Ovary (tissue), 9 donors: Measurements from ENCODE around the gene CHRNB1. TPM values are rescaled to one million over a fixed set of nuclear protein-coding genes. Genes with fewer than 3 reads are reported as not detected.

Source experiments
- DNase-seq, 5 donors: peaks; one replicate each; pipeline ENCODE4 v3.0.0-alpha.2; 2019 to 2020
- H3K27ac ChIP-seq, 2 donors: fragments of 200-600 bp; one replicate each; pipeline versions ENCODE4 v1.5.1 to v1.8.0; 2019 to 2022
- H3K27me3 ChIP-seq: fragments of 200-600 bp; one replicate; pipeline ENCODE4 v1.8.0; 2022
- H3K36me3 ChIP-seq: fragments of 200-600 bp; sonication (generic); one replicate; pipeline ENCODE4 v1.5.1; 2019
- H3K4me1 ChIP-seq: one replicate; pipeline ENCODE4 v1.8.1; 2013; ENCODE audit warnings: mild to moderate bottlenecking, moderate library complexity; ENCODE audit not compliant: insufficient read depth
- H3K4me3 ChIP-seq: fragments of 200-600 bp; sonication (generic); one replicate; pipeline ENCODE4 v1.5.1; 2017
- H3K9me3 ChIP-seq, 2 donors: fragments of 200-600 bp in 1 of 2; sonication (generic) in 1 of 2; one replicate each; pipeline versions ENCODE4 v1.5.1 to v1.8.1; 2013 to 2019; ENCODE audit warnings: mild to moderate bottlenecking in 1 of 2, moderate library complexity in 1 of 2
- EP300 ChIP-seq: sonication (generic); formaldehyde crosslinking; IDR thresholded peaks from one replicate; pipeline ENCODE4 v1.6.1; 2017; ENCODE audit warnings: antibody characterized with exemption
- POLR2A ChIP-seq: fragments of 450-650 bp; IDR thresholded peaks from one replicate; pipeline ENCODE4 v1.6.1; 2017; ENCODE audit warnings: antibody characterized with exemption, mild to moderate bottlenecking, moderate library complexity
- WGBS, 3 donors: extraction: QIAGEN DNeasy Blood & Tissue Kit in 1 of 3; methylation state at CpG; one replicate each; pipeline versions ENCODE4 v1.1.5 to v1.1.7; 2013 to 2017; 5-methylcytosine and 5-hydroxymethylcytosine counted together
- intact Hi-C, 4 donors: fragments of 100-400 bp; cut with DNase I; formaldehyde crosslinking; loops; one replicate each; pipeline versions ENCODE4 v1.11.0 to v1.15.1; 2022 to 2023
- polyA plus RNA-seq, 2 donors: library from polyadenylated mRNA; stranded (reverse); fragments of 200-250 nt in 1 of 2; fragments of 350-450 nt in 1 of 2; fragmentation: Illumina TruSeq in 1 of 2; extraction: RNeasy Lipid Tissue Mini Kit (QIAGEN cat#74804) in 1 of 2; gene quantifications; one replicate each; pipeline ENCODE4 v1.2.3, GENCODE V29; 2013 to 2014
- total RNA-seq, 7 donors: library from RNA; depleted of rRNA in 2 of 7; stranded (reverse); fragments of >200 nt in 2 of 7; fragmentation: NEBNext Ultra II Directional in 3 of 7; extraction: Animal tissue kit (Norgen Biotek cat#: 25700) in 3 of 7; gene quantifications; one replicate each; pipeline versions ENCODE4 v1.1.0 to v1.2.4, GENCODE V29; 2016 to 2023
- TF ChIP-seq, protein P1 (sequence below), 3 donors: fragments of 450-650 bp in 2 of 3; fragments of 200-600 bp in 1 of 3; IDR thresholded peaks; one replicate each; pipeline versions ENCODE4 v1.5.1 to v1.8.0; 2016 to 2022; ENCODE audit warnings: antibody characterized with exemption in 3 of 3, mild to moderate bottlenecking in 1 of 3
- donor health status: DM: no; HTN: no; CAD: no; lungs with moderate emphysema.
- donor health status: DM: no; HTN: no; CAD: no.
- donor health status: Bipolar disorder and iron deficiency.
- donor health status: DM: yes; HTN: yes; CAD: no.
- donor health status: DM: no; HTN: no; CAD: no.
- donor health status: DM: yes; HTN: yes; CAD: no.

The CHRNB1 gene
- total and polyA plus RNA-seq, 9 donors: 3.2 to 13.5 (median 7.6) TPM

DNA sequence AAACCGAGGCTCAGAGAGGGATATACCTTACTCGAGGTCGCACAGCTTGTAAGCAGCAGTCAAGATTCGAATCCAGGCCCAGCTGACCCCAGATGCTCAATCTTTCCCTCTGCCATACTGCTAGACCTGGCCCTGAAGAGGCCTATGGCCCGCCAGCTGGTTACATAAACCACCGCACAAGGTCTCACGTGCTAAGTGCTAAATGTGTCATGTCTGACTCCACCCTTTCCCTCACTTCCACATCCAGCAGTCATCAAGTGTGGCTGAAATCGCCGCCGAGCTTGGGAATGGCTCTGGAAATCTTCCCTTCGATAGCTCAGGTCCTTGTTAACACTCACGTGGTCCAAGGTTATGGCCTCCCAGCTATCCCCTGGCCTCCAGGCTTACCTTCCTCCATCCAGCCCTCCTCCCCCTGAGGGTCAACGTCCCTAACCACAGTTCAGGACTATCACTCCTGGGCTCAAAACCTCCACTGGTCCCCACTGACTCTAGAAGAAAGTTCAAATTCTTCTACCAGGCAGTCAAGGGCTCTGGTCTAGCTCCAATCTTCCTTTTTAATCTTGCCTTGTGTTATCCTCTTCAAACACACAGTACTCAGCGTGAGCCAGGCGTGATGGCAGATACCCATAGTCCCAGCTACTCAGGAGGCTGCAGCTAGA lies 31.0 kb downstream of the CHRNB1 start:
- intact Hi-C loops: loop anchor here in 3 of 4 donors (5.0 kb wide), 1 partner anchor 34 kb away; no protein-coding TSS in a partner anchor
- Histone ChIP-seq H3K27ac (no peak overlapping the region), H3K27me3 (no peaks in the 10 kb centered on the region), H3K9me3 (no peaks in the 10 kb centered on the region), H3K4me1 (peaks cover 14% of the 10 kb centered on the region), H3K4me3 (no peak overlapping the region), H3K36me3 (no peaks in the 10 kb centered on the region)
- WGBS, 3 donors: 64 to 72% (median 71%) methylated on average over 15 of the region's 15 CpGs
- DNase-seq: peak in 1 of 5 donors; percentile 50
- no peak for TF ChIP-seq POLR2A

DNA sequence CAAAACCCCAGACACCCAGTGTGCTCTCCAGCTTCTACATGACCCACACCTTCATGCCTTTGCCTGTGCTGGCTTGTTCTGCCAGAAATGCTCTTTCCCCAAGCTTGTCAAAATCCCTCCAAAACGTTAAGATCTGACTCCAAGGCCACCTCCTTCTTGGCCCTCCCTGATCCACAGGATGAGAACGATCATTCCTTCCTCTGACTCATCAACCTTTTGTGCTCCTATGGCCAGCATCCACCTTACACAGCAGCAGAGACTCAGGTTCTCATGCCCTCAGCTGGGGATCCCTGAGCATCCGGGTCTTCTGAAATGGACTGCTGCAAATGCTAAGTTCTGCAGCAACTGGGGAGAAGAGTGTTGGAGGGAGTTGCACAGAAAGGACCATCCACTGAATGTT lies 31.6 kb downstream of the CHRNB1 start:
- 16 to 22% (median 18%) methylated on average over 3 of the region's 3 CpGs for WGBS, 3 donors
- H3K27ac ChIP-seq: no peak overlapping the region

DNA sequence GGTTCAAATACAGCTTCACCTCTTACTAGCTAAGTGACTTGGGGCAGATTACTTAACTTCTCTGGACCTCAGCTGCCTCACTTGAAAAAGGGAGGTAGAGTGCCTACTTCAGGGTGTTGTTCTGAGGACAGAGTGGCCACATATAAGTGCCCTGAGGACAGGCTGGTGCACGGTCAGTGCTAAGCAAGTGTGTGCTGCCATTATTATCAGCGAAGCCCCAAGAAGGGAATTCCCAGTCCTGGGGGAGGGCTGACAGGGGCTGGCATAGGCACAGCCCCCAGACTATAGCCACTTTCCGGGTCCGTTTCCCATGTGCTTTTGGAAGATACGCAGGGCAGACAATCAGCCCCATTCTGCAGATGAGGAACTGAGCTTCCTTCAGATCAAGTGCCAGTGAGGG lies 32.1 kb downstream of the CHRNB1 start:
- no peaks in the 10 kb centered on the region for H3K9me3 ChIP-seq
- peak overlapping the region; percentile 84 for H3K4me3 ChIP-seq
- TF ChIP-seq POLR2A: no peak
- TF ChIP-seq, protein P1, sequence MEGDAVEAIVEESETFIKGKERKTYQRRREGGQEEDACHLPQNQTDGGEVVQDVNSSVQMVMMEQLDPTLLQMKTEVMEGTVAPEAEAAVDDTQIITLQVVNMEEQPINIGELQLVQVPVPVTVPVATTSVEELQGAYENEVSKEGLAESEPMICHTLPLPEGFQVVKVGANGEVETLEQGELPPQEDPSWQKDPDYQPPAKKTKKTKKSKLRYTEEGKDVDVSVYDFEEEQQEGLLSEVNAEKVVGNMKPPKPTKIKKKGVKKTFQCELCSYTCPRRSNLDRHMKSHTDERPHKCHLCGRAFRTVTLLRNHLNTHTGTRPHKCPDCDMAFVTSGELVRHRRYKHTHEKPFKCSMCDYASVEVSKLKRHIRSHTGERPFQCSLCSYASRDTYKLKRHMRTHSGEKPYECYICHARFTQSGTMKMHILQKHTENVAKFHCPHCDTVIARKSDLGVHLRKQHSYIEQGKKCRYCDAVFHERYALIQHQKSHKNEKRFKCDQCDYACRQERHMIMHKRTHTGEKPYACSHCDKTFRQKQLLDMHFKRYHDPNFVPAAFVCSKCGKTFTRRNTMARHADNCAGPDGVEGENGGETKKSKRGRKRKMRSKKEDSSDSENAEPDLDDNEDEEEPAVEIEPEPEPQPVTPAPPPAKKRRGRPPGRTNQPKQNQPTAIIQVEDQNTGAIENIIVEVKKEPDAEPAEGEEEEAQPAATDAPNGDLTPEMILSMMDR (IDR thresholded peaks at IDR 0.05): no peak
- no peak for TF ChIP-seq EP300
- DNase-seq: no peak
- H3K4me1 ChIP-seq: peaks cover 14% of the 10 kb centered on the region
- H3K27me3 ChIP-seq: no peaks in the 10 kb centered on the region
- no peaks in the 10 kb centered on the region for H3K36me3 ChIP-seq
- peak overlapping the region in 1 of 2 donors; percentile 99 for H3K27ac ChIP-seq
- intact Hi-C loops: loop anchor here in 3 of 4 donors (5.0 kb wide), 1 partner anchor 35 kb away; no protein-coding TSS in a partner anchor
- WGBS, 3 donors: 73 to 84% (median 77%) methylated on average over 5 of the region's 5 CpGs

More for the DNA sequence above, 31.6 kb downstream of the CHRNB1 start:
- no peaks in the 10 kb centered on the region for H3K27me3 ChIP-seq
- H3K9me3 ChIP-seq: no peaks in the 10 kb centered on the region
- H3K36me3 ChIP-seq: no peaks in the 10 kb centered on the region
- no peak for DNase-seq
- H3K4me1 ChIP-seq: peaks cover 14% of the 10 kb centered on the region
- intact Hi-C loops: loop anchor here in 3 of 4 donors (5.0 kb wide), 1 partner anchor 34 kb away; no protein-coding TSS in a partner anchor
- no peak overlapping the region for H3K4me3 ChIP-seq
- TF ChIP-seq POLR2A (no peak), EP300 (no peak)
- TF ChIP-seq, protein P1 (IDR thresholded peaks at IDR 0.05): no peak

DNA sequence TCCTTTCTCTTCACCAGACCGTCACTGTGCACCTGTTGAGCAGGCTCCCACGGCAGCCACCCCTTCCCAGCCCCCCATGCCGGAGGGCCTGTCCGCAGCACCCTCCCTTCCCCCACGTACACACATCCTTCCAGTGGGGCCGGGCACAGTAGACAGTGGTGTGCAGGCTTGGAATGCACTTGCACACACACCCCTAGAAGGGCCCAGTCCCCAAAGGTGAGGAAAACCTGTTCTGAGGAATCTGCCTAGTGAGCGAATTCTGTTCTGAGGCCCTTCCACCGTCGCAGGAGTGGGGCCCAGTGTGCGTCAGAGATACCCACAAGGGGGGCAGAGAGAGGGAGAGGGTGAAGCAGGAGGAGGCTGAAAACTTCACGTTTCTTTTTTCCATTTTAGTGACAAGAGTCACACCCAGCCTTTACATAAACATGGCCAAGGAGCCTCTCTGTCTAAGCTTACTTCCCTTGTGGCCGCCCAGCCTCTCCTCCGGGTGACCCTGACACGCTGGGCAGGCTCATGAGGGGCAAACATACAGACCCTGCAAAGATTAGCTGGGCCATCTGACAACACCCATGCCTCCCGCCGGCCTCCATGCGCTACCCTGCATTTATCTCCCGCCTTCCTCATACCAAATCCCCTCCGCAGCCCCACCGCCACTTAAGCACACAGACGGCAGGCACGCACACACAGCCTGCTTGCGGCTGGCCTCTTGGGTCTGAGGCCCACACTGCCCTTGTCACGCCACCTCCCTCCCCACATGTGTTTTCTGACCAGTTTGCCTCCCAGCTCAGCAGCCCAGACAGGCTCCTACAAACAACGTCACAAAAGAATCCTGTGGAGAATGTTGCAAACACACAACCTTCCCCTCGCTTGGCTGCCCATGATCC lies 32.8 kb downstream of the CHRNB1 start:
- Histone ChIP-seq H3K4me1 (peaks cover 15% of the 10 kb centered on the region), H3K9me3 (no peaks in the 10 kb centered on the region), H3K27ac (peak overlapping the region; percentile 72 to 99), H3K36me3 (no peaks in the 10 kb centered on the region), H3K4me3 (peak overlapping the region; percentile 84), H3K27me3 (no peaks in the 10 kb centered on the region)
- DNase-seq: peak; percentile 41 to 69 (median 49)
- intact Hi-C loops: loop anchor here in 3 of 4 donors (5.0 kb wide), 1 partner anchor 35 kb away; no protein-coding TSS in a partner anchor
- 17 to 25% (median 22%) methylated on average over 26 of the region's 26 CpGs for WGBS, 3 donors
- TF ChIP-seq, protein P1 (IDR thresholded peaks at IDR 0.05): peak in 1 of 3 donors; percentile 4
- TF ChIP-seq POLR2A (no peak), EP300 (no peak)
